ENCODE results near the gene FAM3B.
"Not testable (repeated sequence)": the region's sequence is repeated elsewhere in the genome, so short reads cannot be mapped to it uniquely, and the experiment has no call there.

The FAM3B gene

GRCh38 chr21:41350436-41351155 lies 34.0 kb downstream of the FAM3B start:
- no peak for DNase-seq

- no peak for DNase-seq
These were observed 40.9 kb downstream of the FAM3B start for GRCh38 chr21:41357546-41357945.

GRCh38 chr21:41358193-41359166 lies 41.9 kb downstream of the FAM3B start:
- no peak for DNase-seq

GRCh38 chr21:41359286-41359685 lies 42.7 kb downstream of the FAM3B start:
- DNase-seq = no peak

- not testable (repeated sequence) for DNase-seq
These were observed 43.1 kb downstream of the FAM3B start for GRCh38 chr21:41359754-41360071.

- no peak for DNase-seq
These were observed 43.6 kb downstream of the FAM3B start for GRCh38 chr21:41360072-41360821.

- DNase-seq = no peak
These were observed 44.6 kb downstream of the FAM3B start for GRCh38 chr21:41361053-41361785.

GRCh38 chr21:41361786-41362604 lies 45.4 kb downstream of the FAM3B start, which contains the start of gene MX2:
Gene MX2 (plus strand): TSS chr21:41362027. CDS start chr21:41376907, 14,880 bp downstream.
- DNase-seq = peak; percentile 63

- no peak for DNase-seq
These were observed 46.2 kb downstream of the FAM3B start for GRCh38 chr21:41362605-41363369.

- no peak for DNase-seq
These were observed 47.0 kb downstream of the FAM3B start for GRCh38 chr21:41363370-41364270.

- DNase-seq = no peak
These were observed 47.7 kb downstream of the FAM3B start for GRCh38 chr21:41364308-41364707.

- DNase-seq = no peak
These were observed 48.9 kb downstream of the FAM3B start for GRCh38 chr21:41365377-41366107.

GRCh38 chr21:41366522-41367151 lies 50.0 kb downstream of the FAM3B start:
- DNase-seq = no peak

GRCh38 chr21:41367301-41367944 lies 50.8 kb downstream of the FAM3B start:
- DNase-seq = no peak

- DNase-seq = no peak
These were observed 51.5 kb downstream of the FAM3B start for GRCh38 chr21:41367945-41368734.

- DNase-seq = no peak
These were observed 52.1 kb downstream of the FAM3B start for GRCh38 chr21:41368735-41369104.

Measured in activated CD4-positive, CD25-positive, alpha-beta regulatory T cell treated with anti-CD3 and anti-CD28 coated beads, Interleukin-2, amount 50 U/mL, for 72 hours (primary cell).